T-cell (primary cell): ENCODE data around the gene CDIP1. TPM values are rescaled to one million over a fixed set of nuclear protein-coding genes. Genes with fewer than 3 reads are reported as not detected.

ENCODE experiments used
- ATAC-seq, 4 experiments: fragments of 200-7000 bp in 3 of 4; fragments of 150-1000 bp in 1 of 4; cut with Tn5 transposase; replicated peaks in 1 of 4; 1 replicate in 3 of 4; 2 replicates in 1 of 4; pipeline ENCODE4 v1.10.0; 2021; ENCODE audit warnings: moderate library complexity in 3 of 4, mild to moderate bottlenecking in 2 of 4, moderate number of reproducible peaks in 1 of 4
- CTCF ChIA-PET, 2 donors: fragments of 300-600 bp; sonication (Branson Sonifier 250); formaldehyde crosslinking; loops; one replicate each; lab custom pipeline; 2022; ENCODE audit warnings: antibody characterized with exemption in 2 of 2; lab: Charles Lee
- POLR2A ChIA-PET, 2 donors: fragments of 300-600 bp; sonication (Branson Sonifier 250); formaldehyde crosslinking; loops; one replicate each; lab custom pipeline; 2022; ENCODE audit warnings: antibody characterized with exemption in 2 of 2; lab: Charles Lee
- DNase-seq, 35 experiments: peaks; one replicate each; pipeline versions ENCODE4 v3.0.0 to v3.0.0-alpha.2; 2013 to 2023
- H3K27ac ChIP-seq: one replicate; pipeline ENCODE4 v1.5.1; 2013; ENCODE audit warnings: low read length
- H3K27me3 ChIP-seq, 2 experiments: replicated peaks in 1 of 2; 1 replicate in 1 of 2; 2 replicates in 1 of 2; pipeline versions ENCODE4 v1.6.1 to v1.7.0; 2013; ENCODE audit warnings: low read length in 1 of 2, mixed read lengths in 1 of 2; ENCODE audit not compliant: control insufficient read depth in 2 of 2, insufficient read depth in 2 of 2; ENCODE audit errors: extremely low read depth in 1 of 2
- H3K36me3 ChIP-seq, 2 donors: 1 replicate in 1 of 2; 2 replicates in 1 of 2; pipeline versions ENCODE4 v1.6.1 to v1.7.0; 2013; ENCODE audit warnings: low read length in 1 of 2; ENCODE audit not compliant: control insufficient read depth in 2 of 2, insufficient read depth in 1 of 2; ENCODE audit errors: extremely low read depth in 1 of 2
- H3K4me1 ChIP-seq, 2 experiments: 1 replicate in 1 of 2; 2 replicates in 1 of 2; pipeline versions ENCODE4 v1.6.1 to v1.7.0; 2013; ENCODE audit warnings: low read length in 2 of 2, mixed read lengths in 1 of 2; ENCODE audit not compliant: insufficient read depth in 2 of 2, control insufficient read depth in 1 of 2; ENCODE audit errors: extremely low read depth in 1 of 2
- H3K4me3 ChIP-seq, 2 donors: 1 replicate in 1 of 2; 2 replicates in 1 of 2; pipeline versions ENCODE4 v1.5.1 to v1.7.0; 2013; ENCODE audit warnings: mild to moderate bottlenecking in 2 of 2, low read length in 1 of 2, moderate library complexity in 1 of 2; ENCODE audit not compliant: control insufficient read depth in 1 of 2; ENCODE audit errors: extremely low read depth in 1 of 2
- H3K9me3 ChIP-seq: 2 replicates; pipeline ENCODE4 v1.7.0; 2013
- H3K27ac Mint-ChIP-seq, 2 donors: one replicate each; pipeline ENCODE4 v1.8.0; 2020 to 2021; ENCODE audit warnings: mild to moderate bottlenecking in 2 of 2, mixed read lengths in 2 of 2
- H3K27me3 Mint-ChIP-seq, 2 donors: one replicate each; pipeline ENCODE4 v1.8.0; 2021 to 2022; ENCODE audit warnings: mixed read lengths in 2 of 2
- H3K36me3 Mint-ChIP-seq: one replicate; pipeline ENCODE4 v1.8.0; 2021; ENCODE audit warnings: mixed read lengths
- H3K4me1 Mint-ChIP-seq, 3 donors: one replicate each; pipeline ENCODE4 v1.8.0; 2020 to 2022; ENCODE audit warnings: mixed read lengths in 3 of 3, mild to moderate bottlenecking in 1 of 3
- H3K4me3 Mint-ChIP-seq, 3 donors: one replicate each; pipeline ENCODE4 v1.8.0; 2020 to 2022; ENCODE audit warnings: mild to moderate bottlenecking in 3 of 3, mixed read lengths in 3 of 3, moderate library complexity in 3 of 3
- H3K9me3 Mint-ChIP-seq, 3 donors: one replicate each; pipeline ENCODE4 v1.8.0; 2020 to 2022; ENCODE audit warnings: mixed read lengths in 3 of 3
- WGBS: methylation state at CpG from one replicate; pipeline ENCODE4 v1.1.5; 2013; ENCODE audit warnings: missing lambda C conversion rate; ENCODE audit not compliant: insufficient coverage; 5-methylcytosine and 5-hydroxymethylcytosine counted together
- total RNA-seq, 35 experiments: library from RNA in 6 of 35; stranded (reverse) in 6 of 35; fragments of 120-200 nt in 1 of 35; gene quantifications; one replicate each; pipeline versions ENCODE4 v1.2.1 to v1.2.4 and lab custom pipeline; 2013 to 2026

The CDIP1 gene
- total RNA-seq (10 to 100 TPM; 28.6 to 31.3 (median 29.7) TPM), total RNA-seq (lab: John Stamatoyannopoulos, UW) (22.8 to 45.1 (median 32.3) reads per million in 29 experiments)
- total RNA-seq (2013), result 23.0 TPM

DNA sequence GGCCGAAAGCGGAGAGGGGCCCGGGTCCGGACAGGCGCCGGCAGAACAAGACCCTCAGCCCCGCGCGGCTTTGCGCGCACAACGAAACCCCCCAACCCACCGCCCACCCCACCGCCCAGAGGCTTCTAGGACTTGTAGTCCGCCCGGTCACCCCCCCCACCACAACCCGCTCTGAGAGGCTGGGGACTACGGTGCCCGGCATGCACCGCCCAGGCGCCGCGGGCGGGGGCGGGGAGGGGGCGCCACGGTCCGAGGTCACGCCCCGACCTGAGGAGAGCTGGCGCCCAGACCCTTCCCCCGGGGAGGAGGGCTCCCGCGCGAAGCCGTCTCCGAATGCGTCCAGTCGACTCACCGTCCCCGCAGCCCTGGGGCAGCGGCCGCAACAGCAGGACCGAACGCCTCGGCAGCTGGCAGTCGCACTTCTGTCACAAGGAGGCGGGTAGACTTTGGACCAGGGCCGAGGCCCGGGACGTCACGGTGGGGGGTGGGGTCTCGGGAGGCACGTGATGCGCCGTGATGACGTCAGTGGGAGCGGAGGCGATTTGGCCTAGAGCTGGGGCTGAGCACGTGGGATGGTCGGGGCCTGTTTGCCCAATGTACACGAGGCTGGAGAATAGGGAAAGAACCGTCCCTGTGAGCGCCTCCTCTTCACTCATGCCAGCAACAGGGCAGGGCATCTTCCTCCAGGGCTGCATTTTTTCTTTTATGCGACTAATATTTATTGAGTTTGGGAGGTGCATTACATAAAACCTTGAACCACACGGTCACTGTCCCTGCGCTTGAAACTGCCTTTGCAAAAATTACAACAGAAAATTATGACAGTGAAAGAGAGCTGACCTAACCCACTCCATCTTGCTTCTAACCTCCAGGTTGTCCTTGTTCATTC, at the start of gene CDIP1:
Gene CDIP1 (minus strand): TSS at position 424 of the 886 bp plus-strand sequence. CDS start 24,643 bp downstream, outside the sequence.
- ChIA-PET CTCF (interaction anchor here in 1 of 2 donors (0.7 to 1.0 kb wide), 4 partner anchors 10 to 285 kb away, joined by 3 to 8 read pairs (median 4); no protein-coding TSS in a partner anchor), POLR2A (interaction anchor here in 1 of 2 donors (0.6 to 1.3 kb wide), 5 partner anchors 10 to 1039 kb away, joined by 3 to 4 read pairs (median 4); no protein-coding TSS in a partner anchor)
- Mint-ChIP-seq H3K4me1 (peaks cover 36 to 46% (median 41%) of the 10 kb centered on the region in 3 donors), H3K27me3 (no peaks in the 10 kb centered on the region), H3K27ac (peak within 1 kb of the TSS; percentile 85 to 89), H3K9me3 (peaks cover 3 to 5% (median 3%) of the 10 kb centered on the region in 3 donors), H3K36me3 (peaks cover 3% of the 10 kb centered on the region), H3K4me3 (peak within 1 kb of the TSS; percentile 78 to 82 (median 78))
- DNase-seq, result peak; percentile 82 to 97 (median 91)
- peak; percentile 87 to 90 (median 89) for ATAC-seq
- Histone ChIP-seq H3K4me1 (peaks cover 29 to 40% of the 10 kb centered on the region in 2 experiments), H3K9me3 (no peaks in the 10 kb centered on the region), H3K36me3 (no peaks in the 10 kb centered on the region), H3K27me3 (peaks cover 0 to 2% of the 10 kb centered on the region in 2 experiments), H3K4me3 (peak within 1 kb of the TSS; percentile 57 to 71), H3K27ac (peak within 1 kb of the TSS; percentile 79)
- 4% methylated on average over 52 of the region's 67 CpGs for WGBS

DNA sequence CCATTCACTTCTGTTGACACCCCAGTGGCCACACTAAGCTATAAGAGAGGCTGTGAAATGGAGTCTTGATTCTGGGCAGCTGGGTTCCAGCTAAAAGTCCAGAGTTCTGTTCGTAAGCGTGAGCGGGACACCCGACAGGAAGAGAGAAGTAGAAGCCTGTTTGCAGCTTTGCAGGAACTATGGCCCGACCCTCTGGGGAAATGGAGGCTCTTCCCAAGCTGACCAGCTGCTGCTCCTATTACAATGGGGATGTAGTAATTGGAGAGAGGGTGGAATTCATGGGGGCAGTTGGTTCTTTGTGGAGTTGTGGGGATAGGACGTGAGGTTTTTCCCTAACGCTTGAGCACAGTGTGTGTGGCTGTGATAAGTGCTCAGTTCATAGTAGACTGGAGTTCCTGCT, 47.7 kb upstream of the CDIP1 start:
- Mint-ChIP-seq H3K4me1 (peaks cover 2 to 5% (median 2%) of the 10 kb centered on the region in 3 donors), H3K27me3 (peaks cover 5 to 12% of the 10 kb centered on the region in 2 donors), H3K27ac (no peak overlapping the region), H3K36me3 (no peaks in the 10 kb centered on the region), H3K4me3 (no peak overlapping the region), H3K9me3 (no peaks in the 10 kb centered on the region)
- peaks cover 0 to 27% of the 10 kb centered on the region in 2 experiments for H3K27me3 ChIP-seq
- no peak overlapping the region for H3K4me3 ChIP-seq
- WGBS, result 72% methylated on average over 7 of the region's 7 CpGs
- H3K36me3 ChIP-seq, result no peaks in the 10 kb centered on the region
- no peaks in the 10 kb centered on the region for H3K9me3 ChIP-seq
- ATAC-seq (no peak), DNase-seq (no peak)
- CTCF ChIA-PET, result interaction anchor here (0.5 to 2.1 kb wide), 4 partner anchors 9 to 148 kb away, joined by 3 to 17 read pairs (median 3); no protein-coding TSS in a partner anchor
- POLR2A ChIA-PET, result no interaction called here
- peaks cover 0 to 6% of the 10 kb centered on the region in 2 experiments for H3K4me1 ChIP-seq
- H3K27ac ChIP-seq, result no peak overlapping the region

DNA sequence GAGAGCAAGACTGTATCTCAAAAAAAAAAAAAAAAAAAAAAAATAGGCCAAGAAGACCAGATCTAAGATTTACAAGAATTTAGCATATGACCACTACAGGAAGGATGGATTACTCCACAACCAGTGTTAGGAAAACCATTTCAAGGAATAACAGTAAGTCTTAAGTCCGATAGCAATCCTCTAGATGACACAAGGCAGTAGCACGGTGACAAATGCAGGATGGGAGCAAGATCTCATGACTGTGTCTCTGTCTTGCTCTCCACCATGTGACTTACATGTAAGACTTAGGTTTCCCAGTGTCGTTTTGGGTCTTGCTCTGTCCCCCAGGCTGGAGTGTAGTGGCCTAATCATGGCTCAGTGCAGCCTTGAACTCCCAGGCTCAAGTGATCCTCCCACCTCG, 45.3 kb upstream of the CDIP1 start:
- Mint-ChIP-seq H3K36me3 (no peaks in the 10 kb centered on the region), H3K4me1 (peaks cover 2 to 5% (median 2%) of the 10 kb centered on the region in 3 donors), H3K9me3 (no peaks in the 10 kb centered on the region), H3K4me3 (no peak overlapping the region), H3K27me3 (peaks cover 5 to 12% of the 10 kb centered on the region in 2 donors), H3K27ac (no peak overlapping the region)
- no peaks in the 10 kb centered on the region for H3K36me3 ChIP-seq
- H3K27me3 ChIP-seq, result peaks cover 0 to 24% of the 10 kb centered on the region in 2 experiments
- ATAC-seq (no peak), DNase-seq (no peak)
- H3K9me3 ChIP-seq, result no peaks in the 10 kb centered on the region
- 100% methylated on average over 2 of the region's 4 CpGs for WGBS
- H3K4me1 ChIP-seq, result peaks cover 0 to 6% of the 10 kb centered on the region in 2 experiments
- no peak overlapping the region for H3K4me3 ChIP-seq
- POLR2A ChIA-PET, result no interaction called here
- CTCF ChIA-PET, result no interaction called here
- no peak overlapping the region for H3K27ac ChIP-seq

DNA sequence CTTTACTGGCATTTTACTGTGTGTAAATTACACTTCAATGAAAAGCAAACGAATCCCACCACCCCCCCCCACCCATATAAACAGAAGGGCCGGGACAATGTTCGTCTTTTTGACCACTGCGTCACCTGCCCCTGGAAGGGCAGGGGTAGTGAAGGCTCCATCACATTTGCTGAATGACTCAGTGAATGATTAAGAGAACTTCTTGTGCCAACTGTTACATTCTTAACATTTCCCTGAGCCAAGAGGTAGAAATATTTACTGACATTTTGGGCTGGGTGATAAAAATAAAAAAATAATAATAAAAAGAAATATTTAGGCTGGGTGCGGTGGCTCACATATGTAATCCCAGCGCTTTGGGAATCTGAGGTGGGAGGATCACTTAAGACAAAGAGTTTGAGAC, 41.7 kb upstream of the CDIP1 start:
- H3K9me3 Mint-ChIP-seq, result no peaks in the 10 kb centered on the region
- H3K4me3 ChIP-seq, result no peak overlapping the region
- H3K27ac ChIP-seq, result no peak overlapping the region
- H3K9me3 ChIP-seq, result no peaks in the 10 kb centered on the region
- ATAC-seq (no peak), DNase-seq (no peak)
- H3K36me3 ChIP-seq, result no peaks in the 10 kb centered on the region
- peaks cover 0 to 3% of the 10 kb centered on the region in 2 experiments for H3K4me1 ChIP-seq
- no peaks in the 10 kb centered on the region for H3K27me3 Mint-ChIP-seq
- ChIA-PET CTCF (no interaction called here), POLR2A (no interaction called here)
- no peak overlapping the region for H3K4me3 Mint-ChIP-seq
- H3K36me3 Mint-ChIP-seq, result no peaks in the 10 kb centered on the region
- no peaks in the 10 kb centered on the region for H3K4me1 Mint-ChIP-seq
- H3K27me3 ChIP-seq, result peaks cover 0 to 6% of the 10 kb centered on the region in 2 experiments
- no peak overlapping the region for H3K27ac Mint-ChIP-seq
- no CpG with 5 or more reads among the region's 6 CpGs for WGBS

DNA sequence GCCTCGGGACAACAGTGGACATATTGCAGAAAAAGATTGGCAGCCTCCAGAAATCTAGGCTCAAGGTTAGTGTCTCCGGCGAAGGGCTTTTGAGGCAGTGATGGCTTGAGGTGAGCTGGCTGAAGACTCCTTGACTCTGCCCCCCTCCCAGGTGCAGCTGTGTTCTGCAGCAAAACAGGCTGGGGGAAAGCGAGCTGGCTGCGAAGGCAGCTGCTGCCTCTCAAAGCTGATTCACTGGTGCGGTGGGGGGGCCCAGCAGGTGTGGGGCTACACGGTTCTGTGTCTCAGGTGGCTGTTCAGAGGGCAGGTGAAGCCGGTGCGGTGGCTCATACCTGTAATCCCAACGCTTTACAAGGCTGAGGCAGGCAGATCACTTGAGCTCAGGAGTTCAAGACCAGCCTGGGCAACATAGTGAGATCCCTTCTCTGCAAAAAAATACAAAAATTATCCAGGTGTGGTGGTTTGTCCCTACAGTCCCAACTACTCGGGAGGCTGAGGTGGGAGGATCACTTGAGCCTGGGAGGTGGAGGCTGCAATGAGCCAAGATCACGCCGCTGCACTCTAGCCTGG, 40.5 kb upstream of the CDIP1 start:
- H3K9me3 Mint-ChIP-seq, result no peaks in the 10 kb centered on the region
- no peaks in the 10 kb centered on the region for H3K9me3 ChIP-seq
- H3K4me1 Mint-ChIP-seq, result no peaks in the 10 kb centered on the region
- no peak for DNase-seq
- ATAC-seq, result no peak
- 78% methylated on average over 8 of the region's 13 CpGs for WGBS
- no peak overlapping the region for H3K4me3 ChIP-seq
- no peak overlapping the region for H3K27ac Mint-ChIP-seq
- ChIA-PET CTCF (interaction anchor here in 1 of 2 donors (0.6 kb wide), 1 partner anchor 247 kb away, joined by 4 read pairs; no protein-coding TSS in a partner anchor), POLR2A (no interaction called here)
- peaks cover 0 to 7% of the 10 kb centered on the region in 2 experiments for H3K4me1 ChIP-seq
- H3K36me3 Mint-ChIP-seq, result no peaks in the 10 kb centered on the region
- H3K36me3 ChIP-seq, result no peaks in the 10 kb centered on the region
- H3K4me3 Mint-ChIP-seq, result no peak overlapping the region
- H3K27me3 ChIP-seq, result peaks cover 0 to 15% of the 10 kb centered on the region in 2 experiments
- H3K27ac ChIP-seq, result no peak overlapping the region
- no peaks in the 10 kb centered on the region for H3K27me3 Mint-ChIP-seq

DNA sequence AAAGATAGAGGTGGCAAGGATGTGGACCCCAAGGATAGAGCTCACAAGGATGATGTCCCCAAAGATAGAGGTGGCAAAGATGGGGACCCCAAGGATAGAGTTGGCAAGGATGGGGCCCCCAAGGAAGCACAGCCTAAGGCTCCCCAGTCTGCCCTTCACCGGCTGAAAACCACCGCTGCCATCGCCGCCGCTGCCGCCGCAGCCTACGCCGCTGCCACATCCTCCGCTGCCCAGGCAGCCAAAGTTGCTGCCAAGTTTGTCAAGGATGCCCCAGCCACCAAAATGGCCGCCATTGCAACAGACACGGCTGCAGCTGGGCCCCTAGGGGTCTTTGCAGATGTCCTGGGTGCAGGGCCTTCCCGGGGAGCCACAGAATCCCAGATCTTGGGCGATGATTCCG, 37.4 kb upstream of the CDIP1 start:
- Histone ChIP-seq H3K4me3 (no peak overlapping the region), H3K4me1 (peaks cover 0 to 7% of the 10 kb centered on the region in 2 experiments), H3K9me3 (no peaks in the 10 kb centered on the region), H3K27me3 (peaks cover 0 to 15% of the 10 kb centered on the region in 2 experiments), H3K27ac (no peak overlapping the region), H3K36me3 (no peaks in the 10 kb centered on the region)
- ChIA-PET POLR2A (interaction anchor here in 1 of 2 donors (0.6 kb wide), 1 partner anchor 203 kb away, joined by 3 read pairs; no protein-coding TSS in a partner anchor), CTCF (no interaction called here)
- Mint-ChIP-seq H3K27me3 (no peaks in the 10 kb centered on the region), H3K4me3 (no peak overlapping the region), H3K27ac (no peak overlapping the region), H3K36me3 (no peaks in the 10 kb centered on the region), H3K9me3 (no peaks in the 10 kb centered on the region), H3K4me1 (no peaks in the 10 kb centered on the region)
- ATAC-seq (no peak), DNase-seq (no peak)
- WGBS, result 88% methylated on average over 15 of the region's 15 CpGs
